HEK293T (cell line): ENCODE data around the gene DNAH10.

ENCODE experiments used
- CTCF ChIA-PET: fragments of 350-600 bp; formaldehyde crosslinking; extraction: SDS; loops from one replicate; lab custom pipeline; 2021; ENCODE audit warnings: antibody characterized with exemption, inconsistent platforms; lab: Yijun Ruan, JAX
- POLR2A ChIA-PET: fragments of 350-600 bp; formaldehyde crosslinking; extraction: SDS; loops from one replicate; lab custom pipeline; 2020; ENCODE audit warnings: antibody characterized with exemption, inconsistent platforms; lab: Yijun Ruan, JAX
- DNase-seq: peaks from one replicate; pipeline ENCODE4 v3.0.0; 2012; ENCODE audit warnings: mixed read lengths; ENCODE audit errors: extremely low spot score
- ARNT ChIP-seq: fragments of 450-650 bp; IDR thresholded peaks from 2 replicates; pipeline ENCODE4 v1.6.1; 2017; ENCODE audit warnings: mild to moderate bottlenecking
- BHLHE40 ChIP-seq: fragments of 450-650 bp; IDR thresholded peaks from 2 replicates; pipeline ENCODE4 v1.6.1; 2016; ENCODE audit warnings: mild to moderate bottlenecking, moderate library complexity, borderline replicate concordance
- CTBP1 ChIP-seq: fragments of 450-650 bp; IDR thresholded peaks from 2 replicates; pipeline ENCODE4 v1.6.1; 2016; ENCODE audit warnings: borderline replicate concordance
- ELF4 ChIP-seq: fragments of 450-650 bp; IDR thresholded peaks from 2 replicates; pipeline ENCODE4 v1.6.1; 2017; ENCODE audit warnings: antibody characterized with exemption
- FOXA1 ChIP-seq: fragments of 450-650 bp; IDR thresholded peaks from 2 replicates; pipeline ENCODE4 v1.6.1; 2016; ENCODE audit warnings: mild to moderate bottlenecking
- FOXK2 ChIP-seq: fragments of 450-650 bp; IDR thresholded peaks from 2 replicates; pipeline ENCODE4 v1.6.1; 2016; ENCODE audit warnings: mild to moderate bottlenecking
- FOXM1 ChIP-seq: fragments of 450-650 bp; IDR thresholded peaks from 2 replicates; pipeline ENCODE4 v1.6.1; 2017; ENCODE audit warnings: mild to moderate bottlenecking, borderline replicate concordance
- HDGF ChIP-seq: fragments of 450-650 bp; IDR thresholded peaks from 2 replicates; pipeline ENCODE4 v1.6.1; 2017; ENCODE audit warnings: antibody characterized with exemption, borderline replicate concordance
- L3MBTL2 ChIP-seq: fragments of 450-650 bp; conservative IDR thresholded peaks from 2 replicates; pipeline ENCODE4 v1.6.1; 2016; ENCODE audit warnings: mild to moderate bottlenecking
- LEF1 ChIP-seq: fragments of 450-650 bp; IDR thresholded peaks from 2 replicates; pipeline ENCODE4 v1.6.1; 2017; ENCODE audit warnings: mild to moderate bottlenecking, borderline replicate concordance
- NFRKB ChIP-seq: fragments of 450-650 bp; IDR thresholded peaks from 2 replicates; pipeline ENCODE4 v1.6.1; 2016; ENCODE audit warnings: mild to moderate bottlenecking, moderate library complexity
- SP1 ChIP-seq: fragments of 450-650 bp; IDR thresholded peaks from 2 replicates; pipeline ENCODE4 v1.6.1; 2017
- SUZ12 ChIP-seq: fragments of 450-650 bp; IDR thresholded peaks from 2 replicates; pipeline ENCODE4 v1.6.1; 2016; ENCODE audit warnings: mild to moderate bottlenecking
- TARDBP ChIP-seq: fragments of 450-650 bp; IDR thresholded peaks from 2 replicates; pipeline ENCODE4 v1.6.1; 2016
- ZNF384 ChIP-seq: fragments of 450-650 bp; IDR thresholded peaks from 2 replicates; pipeline ENCODE4 v1.6.1; 2016
- TF ChIP-seq, protein P1 (sequence below): fragments of 450-650 bp; IDR thresholded peaks from 2 replicates; pipeline ENCODE4 v1.6.1; 2016

Gene DNAH10, protein sequence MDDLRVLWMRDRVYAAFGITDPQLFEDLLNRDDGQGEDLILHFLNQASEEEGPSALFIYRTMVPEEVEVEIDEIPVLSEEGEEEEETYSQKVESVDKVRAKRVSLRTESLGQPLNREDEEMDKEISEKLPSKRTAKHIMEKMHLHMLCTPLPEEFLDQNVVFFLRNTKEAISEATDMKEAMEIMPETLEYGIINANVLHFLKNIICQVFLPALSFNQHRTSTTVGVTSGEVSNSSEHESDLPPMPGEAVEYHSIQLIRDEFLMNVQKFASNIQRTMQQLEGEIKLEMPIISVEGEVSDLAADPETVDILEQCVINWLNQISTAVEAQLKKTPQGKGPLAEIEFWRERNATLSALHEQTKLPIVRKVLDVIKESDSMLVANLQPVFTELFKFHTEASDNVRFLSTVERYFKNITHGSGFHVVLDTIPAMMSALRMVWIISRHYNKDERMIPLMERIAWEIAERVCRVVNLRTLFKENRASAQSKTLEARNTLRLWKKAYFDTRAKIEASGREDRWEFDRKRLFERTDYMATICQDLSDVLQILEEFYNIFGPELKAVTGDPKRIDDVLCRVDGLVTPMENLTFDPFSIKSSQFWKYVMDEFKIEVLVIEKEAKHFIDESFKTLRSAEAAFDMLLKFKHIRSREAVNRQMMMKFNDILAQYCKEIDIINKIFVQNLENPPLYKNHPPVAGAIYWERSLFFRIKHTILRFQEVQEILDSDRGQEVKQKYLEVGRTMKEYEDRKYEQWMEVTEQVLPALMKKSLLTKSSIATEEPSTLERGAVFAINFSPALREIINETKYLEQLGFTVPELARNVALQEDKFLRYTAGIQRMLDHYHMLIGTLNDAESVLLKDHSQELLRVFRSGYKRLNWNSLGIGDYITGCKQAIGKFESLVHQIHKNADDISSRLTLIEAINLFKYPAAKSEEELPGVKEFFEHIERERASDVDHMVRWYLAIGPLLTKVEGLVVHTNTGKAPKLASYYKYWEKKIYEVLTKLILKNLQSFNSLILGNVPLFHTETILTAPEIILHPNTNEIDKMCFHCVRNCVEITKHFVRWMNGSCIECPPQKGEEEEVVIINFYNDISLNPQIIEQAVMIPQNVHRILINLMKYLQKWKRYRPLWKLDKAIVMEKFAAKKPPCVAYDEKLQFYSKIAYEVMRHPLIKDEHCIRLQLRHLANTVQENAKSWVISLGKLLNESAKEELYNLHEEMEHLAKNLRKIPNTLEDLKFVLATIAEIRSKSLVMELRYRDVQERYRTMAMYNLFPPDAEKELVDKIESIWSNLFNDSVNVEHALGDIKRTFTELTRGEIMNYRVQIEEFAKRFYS (N-terminal part only)

DNA sequence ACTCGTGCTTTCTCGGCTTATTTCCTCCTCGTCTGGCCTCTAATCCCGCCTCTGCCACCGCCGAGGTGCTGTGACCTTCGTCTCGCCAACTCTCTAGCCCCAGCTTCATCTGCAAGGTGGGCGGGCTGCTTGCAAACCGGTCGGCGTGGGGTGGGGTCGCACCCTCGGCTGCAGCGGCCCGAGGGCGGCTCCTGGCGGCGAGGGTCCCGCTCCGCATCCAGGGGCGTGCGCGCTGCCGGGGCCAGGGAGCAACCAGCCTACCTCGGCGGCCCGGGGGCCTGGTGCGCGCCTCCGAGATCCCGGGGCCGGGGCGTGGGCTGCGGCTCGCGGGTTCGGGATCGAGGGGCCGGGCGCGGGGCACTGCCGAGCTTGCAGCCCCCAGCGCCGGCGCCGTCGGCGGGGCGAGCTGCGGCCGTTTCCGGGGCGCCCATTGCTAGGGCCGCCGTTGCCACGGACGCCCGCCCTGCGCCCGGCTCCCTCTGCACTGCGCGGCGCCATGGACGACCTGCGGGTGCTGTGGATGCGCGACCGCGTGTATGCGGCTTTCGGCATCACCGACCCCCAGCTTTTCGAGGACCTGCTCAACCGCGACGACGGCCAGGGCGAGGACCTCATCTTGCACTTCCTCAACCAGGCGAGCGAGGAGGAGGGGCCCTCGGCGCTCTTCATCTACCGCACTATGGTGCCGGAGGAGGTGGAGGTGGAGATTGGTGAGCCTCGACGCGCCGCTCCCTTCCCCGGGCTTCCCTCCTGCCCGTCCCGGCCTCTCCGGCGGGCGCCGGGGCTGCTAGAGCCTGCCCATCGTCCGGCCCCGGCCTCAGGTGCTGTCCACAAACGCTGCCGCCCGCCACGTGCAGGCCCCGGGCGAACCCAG, at the start of gene DNAH10:
Gene DNAH10 (plus strand): TSS at position 461 of the 874 bp plus-strand sequence. CDS start 36 bp downstream, at position 497.
- TF ChIP-seq LEF1 (no peak), ZNF384 (no peak), SP1 (no peak), ARNT (no peak), BHLHE40 (no peak), HDGF (no peak), CTBP1 (no peak), TARDBP (no peak)
- ChIA-PET POLR2A (no interaction called here), CTCF (no interaction called here)
- no peak for DNase-seq

DNA sequence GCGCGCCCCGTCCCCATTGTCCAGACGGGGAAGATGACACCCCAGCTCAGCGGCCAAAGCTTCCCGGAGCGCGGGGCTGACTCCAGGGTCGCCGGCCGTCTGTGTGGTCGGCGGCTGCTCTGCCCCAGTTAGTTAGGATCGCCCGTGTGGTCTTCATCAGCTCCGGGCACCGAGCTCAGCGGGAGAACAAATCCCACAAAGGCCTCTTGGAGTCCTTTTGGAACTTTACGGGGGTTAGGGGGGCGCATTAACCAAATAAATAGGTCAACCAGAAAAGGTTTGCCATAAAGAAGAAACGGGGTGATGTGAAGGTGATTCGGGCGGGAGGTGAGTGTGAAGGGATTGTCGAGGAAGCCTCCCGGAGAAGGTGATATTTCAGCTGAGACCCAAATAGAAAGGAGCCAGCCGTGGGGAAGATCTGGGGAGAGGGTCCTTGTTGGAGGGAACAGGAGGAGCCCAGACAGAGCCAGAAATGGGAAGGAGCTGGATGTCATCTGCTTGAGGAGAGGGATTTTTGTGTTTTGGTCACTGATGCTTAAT, 49.3 kb upstream of the DNAH10 start:
- TF ChIP-seq ARNT (no peak), L3MBTL2 (no peak), LEF1 (no peak), ELF4 (no peak), NFRKB (no peak), TARDBP (no peak), FOXM1 (no peak), BHLHE40 (no peak), SUZ12 (no peak), ZNF384 (no peak), FOXA1 (no peak), SP1 (no peak), FOXK2 (no peak), HDGF (no peak), CTBP1 (no peak)
- TF ChIP-seq, protein P1, sequence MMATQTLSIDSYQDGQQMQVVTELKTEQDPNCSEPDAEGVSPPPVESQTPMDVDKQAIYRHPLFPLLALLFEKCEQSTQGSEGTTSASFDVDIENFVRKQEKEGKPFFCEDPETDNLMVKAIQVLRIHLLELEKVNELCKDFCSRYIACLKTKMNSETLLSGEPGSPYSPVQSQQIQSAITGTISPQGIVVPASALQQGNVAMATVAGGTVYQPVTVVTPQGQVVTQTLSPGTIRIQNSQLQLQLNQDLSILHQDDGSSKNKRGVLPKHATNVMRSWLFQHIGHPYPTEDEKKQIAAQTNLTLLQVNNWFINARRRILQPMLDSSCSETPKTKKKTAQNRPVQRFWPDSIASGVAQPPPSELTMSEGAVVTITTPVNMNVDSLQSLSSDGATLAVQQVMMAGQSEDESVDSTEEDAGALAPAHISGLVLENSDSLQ: no peak
- no peak for DNase-seq
- ChIA-PET CTCF (interaction anchor here (0.6 kb wide), 1 partner anchor 1929 kb away, joined by 3 read pairs; no protein-coding TSS in a partner anchor), POLR2A (interaction anchor here (0.9 to 2.3 kb wide), 7 partner anchors 9 to 480 kb away, joined by 3 to 14 read pairs (median 4); partner anchors contain the start of genes MPHOSPH9 and MTRFR)

DNA sequence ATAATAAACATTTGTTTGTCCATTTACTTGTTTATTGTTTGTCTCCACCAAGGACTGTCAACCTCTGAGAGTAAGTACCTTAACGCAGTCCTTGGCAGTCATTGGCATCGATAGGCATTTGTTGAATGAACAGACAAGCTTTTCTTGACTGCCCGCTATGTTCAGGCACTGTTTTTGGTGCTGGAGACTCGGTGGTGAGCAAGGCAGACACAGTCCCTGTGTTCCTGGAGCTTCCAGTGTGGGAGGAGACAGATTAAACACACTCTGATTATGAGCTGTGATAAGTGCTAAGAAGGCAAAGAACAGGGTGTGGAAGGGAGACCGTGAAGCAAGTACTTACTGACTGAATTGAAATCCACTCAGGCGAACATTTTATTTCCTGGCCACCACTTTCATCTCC, 48.7 kb upstream of the DNAH10 start:
- ChIA-PET POLR2A (interaction anchor here (1.3 to 2.3 kb wide), 2 partner anchors 36 to 481 kb away, joined by 3 to 10 read pairs; partner anchors contain the start of genes MPHOSPH9 and MTRFR), CTCF (interaction anchor here (0.9 kb wide), 1 partner anchor 131 kb away, joined by 3 read pairs; no protein-coding TSS in a partner anchor)
- no peak for DNase-seq
- TF ChIP-seq NFRKB: no peak
- TF ChIP-seq SP1: no peak
- TF ChIP-seq L3MBTL2: no peak
- TF ChIP-seq BHLHE40: no peak
- no peak for TF ChIP-seq SUZ12
- TF ChIP-seq ARNT: no peak
- no peak for TF ChIP-seq TARDBP

DNA sequence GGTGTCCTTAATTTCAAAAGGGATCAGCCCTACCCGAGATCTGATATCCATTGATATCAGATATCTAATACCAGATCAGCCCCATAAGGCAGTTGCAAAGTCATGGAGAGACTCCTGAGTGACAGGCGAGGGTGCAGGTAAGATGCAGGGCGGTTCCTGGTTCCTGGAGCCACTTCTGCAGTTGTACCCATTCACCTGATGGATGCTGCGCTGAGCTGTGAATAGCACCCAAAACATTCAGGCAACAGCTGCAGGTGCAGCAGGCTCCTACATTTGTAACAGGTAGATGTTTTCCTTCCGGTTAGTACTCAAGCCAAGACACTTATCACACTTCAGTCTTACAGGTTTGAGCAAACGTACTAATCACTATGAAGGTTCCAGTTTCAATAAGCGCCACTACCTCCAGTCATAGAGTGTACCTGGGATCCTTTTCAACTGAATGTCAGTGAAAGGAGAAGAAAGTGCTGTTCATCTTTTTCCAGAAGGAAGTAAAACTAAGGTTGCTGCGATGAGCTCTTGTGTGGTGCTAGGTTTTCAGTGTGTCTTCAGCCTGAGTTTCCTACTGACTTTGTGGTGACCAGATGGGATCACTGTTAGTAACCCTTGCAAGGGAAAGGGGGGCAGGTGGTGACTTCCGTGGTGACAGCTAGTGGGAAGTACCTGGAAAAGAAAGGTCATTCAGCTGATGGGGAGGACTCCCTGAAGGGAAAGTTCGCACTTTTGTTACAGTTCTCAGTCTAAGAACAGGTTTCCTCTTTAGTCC, 48.1 kb upstream of the DNAH10 start:
- ChIA-PET POLR2A (no interaction called here), CTCF (interaction anchor here (0.9 kb wide), 1 partner anchor 131 kb away, joined by 3 read pairs; no protein-coding TSS in a partner anchor)
- TF ChIP-seq HDGF (no peak), ARNT (no peak), LEF1 (no peak), ELF4 (no peak), ZNF384 (no peak), L3MBTL2 (no peak), BHLHE40 (no peak), SP1 (no peak)
- TF ChIP-seq, protein P1: peak; percentile 39; the same call in 1 of the 2 replicates
- DNase-seq: no peak
